ENCODE measurements around the gene EYA4.

- TF ChIP-seq CTCF (IDR thresholded peaks at IDR 0.05; ENCODE audit: low read length) (no peak), EZH2 (IDR thresholded peaks at IDR 0.05; ENCODE audit: borderline replicate concordance, low read length) (no peak)
Measured at GRCh38 chr6:133411757-133412156, 170.6 kb downstream of the EYA4 start.
